ENCODE measurements around the gene LIPG. TPM values are rescaled to one million over a fixed set of nuclear protein-coding genes. Genes with fewer than 3 reads are reported as not detected.
"Not testable (repeated sequence)": the region's sequence is repeated elsewhere in the genome, so short reads cannot be mapped to it uniquely, and the experiment has no call there.

The LIPG gene
- total RNA-seq, 4 donors from 2014 or later: 8.0 TPM; not detected in 3

DNA sequence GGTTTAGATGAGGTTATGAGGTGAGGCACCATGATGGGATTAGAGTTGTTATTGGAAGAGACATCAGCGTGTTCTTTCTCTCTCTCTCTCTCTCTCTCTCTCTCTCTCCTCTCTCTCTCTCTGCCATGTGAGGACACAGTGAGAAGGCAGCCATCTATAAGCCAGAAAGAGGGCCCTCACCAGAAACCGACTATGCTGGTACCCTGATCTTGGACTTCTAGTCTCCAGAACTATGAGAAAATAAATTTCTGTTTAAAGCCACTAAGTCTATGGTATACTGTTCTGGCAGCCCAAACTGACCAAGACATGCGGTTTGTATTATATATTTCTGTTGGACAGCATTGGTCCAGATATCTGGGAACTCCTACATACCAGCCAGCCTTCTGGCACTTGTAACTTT, 3.5 kb upstream of the LIPG start:
- intact Hi-C loops (cut with DNase I; ENCODE audit: low total_unique reads): no loop called here

DNA sequence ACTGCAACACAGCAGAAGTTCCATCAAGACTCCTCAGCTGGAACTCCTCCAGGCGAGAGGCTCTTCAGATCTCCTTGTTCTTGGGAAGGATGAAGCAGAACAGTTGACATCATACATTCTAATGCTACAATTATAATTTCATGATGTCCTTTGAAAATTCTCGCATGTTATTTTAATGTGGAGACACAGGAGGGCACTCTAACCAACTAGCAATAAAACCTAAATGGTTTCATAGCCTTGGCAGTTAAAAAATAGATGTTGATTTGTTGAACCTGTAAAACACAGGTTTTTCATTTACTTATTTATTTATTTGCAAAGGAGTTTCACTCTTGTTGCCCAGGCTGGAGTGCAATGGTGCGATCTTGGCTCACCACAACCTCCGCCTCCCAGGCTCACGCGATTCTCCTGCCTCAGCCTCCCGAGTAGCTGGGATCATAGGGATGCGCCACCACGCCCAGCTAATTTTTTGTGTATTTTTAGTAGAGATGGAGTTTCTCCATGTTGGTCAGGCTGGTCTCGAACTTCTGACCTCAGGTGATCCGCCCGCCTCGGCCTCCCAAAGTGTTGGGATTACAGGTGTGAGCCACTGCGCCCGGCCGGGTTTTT, 2.4 kb upstream of the LIPG start:
- H3K27ac ChIP-seq; intact Hi-C loops (cut with DNase I; ENCODE audit: low total_unique reads); H3K9me3 ChIP-seq; DNase-seq; H3K36me3 ChIP-seq; H3K4me3 ChIP-seq; H3K27me3 ChIP-seq: not testable (repeated sequence)
- H3K4me1 ChIP-seq: peaks cover 0 to 16% of the 10 kb centered on the region in 2 donors
- TF ChIP-seq, protein P1, sequence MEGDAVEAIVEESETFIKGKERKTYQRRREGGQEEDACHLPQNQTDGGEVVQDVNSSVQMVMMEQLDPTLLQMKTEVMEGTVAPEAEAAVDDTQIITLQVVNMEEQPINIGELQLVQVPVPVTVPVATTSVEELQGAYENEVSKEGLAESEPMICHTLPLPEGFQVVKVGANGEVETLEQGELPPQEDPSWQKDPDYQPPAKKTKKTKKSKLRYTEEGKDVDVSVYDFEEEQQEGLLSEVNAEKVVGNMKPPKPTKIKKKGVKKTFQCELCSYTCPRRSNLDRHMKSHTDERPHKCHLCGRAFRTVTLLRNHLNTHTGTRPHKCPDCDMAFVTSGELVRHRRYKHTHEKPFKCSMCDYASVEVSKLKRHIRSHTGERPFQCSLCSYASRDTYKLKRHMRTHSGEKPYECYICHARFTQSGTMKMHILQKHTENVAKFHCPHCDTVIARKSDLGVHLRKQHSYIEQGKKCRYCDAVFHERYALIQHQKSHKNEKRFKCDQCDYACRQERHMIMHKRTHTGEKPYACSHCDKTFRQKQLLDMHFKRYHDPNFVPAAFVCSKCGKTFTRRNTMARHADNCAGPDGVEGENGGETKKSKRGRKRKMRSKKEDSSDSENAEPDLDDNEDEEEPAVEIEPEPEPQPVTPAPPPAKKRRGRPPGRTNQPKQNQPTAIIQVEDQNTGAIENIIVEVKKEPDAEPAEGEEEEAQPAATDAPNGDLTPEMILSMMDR (IDR thresholded peaks at IDR 0.05): peak in 3 of 4 experiments; percentile 25 to 55 (median 36)

More for the DNA sequence above, 3.5 kb upstream of the LIPG start:
- DNase-seq: no peak
- Histone ChIP-seq H3K36me3 (no peaks in the 10 kb centered on the region), H3K9me3 (no peaks in the 10 kb centered on the region), H3K4me1 (peaks cover 0 to 16% of the 10 kb centered on the region in 2 donors), H3K27me3 (peaks cover 0 to 7% of the 10 kb centered on the region in 2 donors), H3K27ac (no peak overlapping the region), H3K4me3 (no peak overlapping the region)
- no peak for TF ChIP-seq POLR2A (IDR thresholded peaks at IDR 0.05)
- TF ChIP-seq, protein P1 (IDR thresholded peaks at IDR 0.05): no peak

DNA sequence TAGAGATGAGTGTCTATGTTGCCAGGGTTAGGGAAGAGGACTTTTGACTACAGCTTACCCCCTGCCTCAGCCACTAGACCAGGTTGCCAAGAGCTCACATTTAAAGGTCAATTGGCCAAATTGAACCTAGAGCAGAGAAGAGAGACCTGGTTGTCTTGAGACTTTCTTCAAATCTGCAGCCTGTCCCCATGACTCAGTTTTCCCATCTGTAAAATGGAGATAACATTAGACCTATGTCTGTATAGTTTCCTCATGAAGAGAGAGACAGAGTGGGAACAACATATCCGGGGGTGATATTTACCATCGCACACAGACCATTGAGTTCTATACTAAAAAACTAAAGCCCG, 1.6 kb upstream of the LIPG start:
- DNase-seq: no peak
- H3K9me3 ChIP-seq: no peaks in the 10 kb centered on the region
- no peaks in the 10 kb centered on the region for H3K36me3 ChIP-seq
- peaks cover 0 to 7% of the 10 kb centered on the region in 2 donors for H3K27me3 ChIP-seq
- intact Hi-C loops (cut with DNase I; ENCODE audit: low total_unique reads): no loop called here
- H3K4me1 ChIP-seq: peaks cover 0 to 16% of the 10 kb centered on the region in 2 donors
- no peak overlapping the region for H3K4me3 ChIP-seq
- H3K27ac ChIP-seq: no peak overlapping the region
- TF ChIP-seq POLR2A (IDR thresholded peaks at IDR 0.05): no peak
- TF ChIP-seq, protein P1 (IDR thresholded peaks at IDR 0.05): no peak

DNA sequence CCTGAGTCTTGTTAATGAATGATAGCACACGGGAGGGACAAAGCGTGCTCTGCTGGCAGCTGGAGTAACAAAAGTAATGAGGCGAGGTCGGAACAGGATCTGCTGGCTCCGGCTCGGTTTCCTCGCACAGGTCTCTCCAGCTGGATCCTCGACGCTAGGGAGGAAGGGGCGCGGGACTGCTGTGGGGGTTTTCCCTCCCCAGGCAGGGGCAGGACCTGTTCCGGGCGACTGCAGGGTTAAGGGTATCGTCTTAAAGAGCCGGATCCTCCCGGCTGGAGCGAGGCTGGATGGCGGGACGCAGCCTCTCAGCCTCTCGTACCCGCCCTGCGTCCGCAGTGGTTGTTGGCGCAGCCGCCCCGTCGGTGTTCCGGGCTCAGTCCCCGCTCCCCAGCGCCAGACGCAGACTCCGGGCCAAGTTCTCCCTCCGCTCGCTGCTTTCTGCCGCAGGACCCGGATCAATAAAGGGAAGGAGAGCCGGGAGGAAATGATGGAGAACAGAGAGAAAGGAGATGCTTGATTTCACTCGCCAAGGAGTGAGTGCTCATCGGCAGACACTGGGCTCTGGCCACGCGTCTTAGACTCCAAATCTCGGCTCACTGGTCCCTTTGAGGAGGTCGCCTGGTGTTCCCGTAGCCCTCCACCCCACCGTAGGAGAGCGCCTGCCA, 1.1 kb upstream of the LIPG start:
- no peak for TF ChIP-seq POLR2A (IDR thresholded peaks at IDR 0.05)
- TF ChIP-seq, protein P1 (IDR thresholded peaks at IDR 0.05): no peak
- Histone ChIP-seq H3K4me1 (peaks cover 0 to 16% of the 10 kb centered on the region in 2 donors), H3K27me3 (peaks cover 0 to 7% of the 10 kb centered on the region in 2 donors), H3K36me3 (no peaks in the 10 kb centered on the region), H3K27ac (no peak overlapping the region), H3K9me3 (no peaks in the 10 kb centered on the region), H3K4me3 (peak overlapping the region; percentile 0 to 3)
- intact Hi-C loops (cut with DNase I; ENCODE audit: low total_unique reads): no loop called here
- DNase-seq: no peak

DNA sequence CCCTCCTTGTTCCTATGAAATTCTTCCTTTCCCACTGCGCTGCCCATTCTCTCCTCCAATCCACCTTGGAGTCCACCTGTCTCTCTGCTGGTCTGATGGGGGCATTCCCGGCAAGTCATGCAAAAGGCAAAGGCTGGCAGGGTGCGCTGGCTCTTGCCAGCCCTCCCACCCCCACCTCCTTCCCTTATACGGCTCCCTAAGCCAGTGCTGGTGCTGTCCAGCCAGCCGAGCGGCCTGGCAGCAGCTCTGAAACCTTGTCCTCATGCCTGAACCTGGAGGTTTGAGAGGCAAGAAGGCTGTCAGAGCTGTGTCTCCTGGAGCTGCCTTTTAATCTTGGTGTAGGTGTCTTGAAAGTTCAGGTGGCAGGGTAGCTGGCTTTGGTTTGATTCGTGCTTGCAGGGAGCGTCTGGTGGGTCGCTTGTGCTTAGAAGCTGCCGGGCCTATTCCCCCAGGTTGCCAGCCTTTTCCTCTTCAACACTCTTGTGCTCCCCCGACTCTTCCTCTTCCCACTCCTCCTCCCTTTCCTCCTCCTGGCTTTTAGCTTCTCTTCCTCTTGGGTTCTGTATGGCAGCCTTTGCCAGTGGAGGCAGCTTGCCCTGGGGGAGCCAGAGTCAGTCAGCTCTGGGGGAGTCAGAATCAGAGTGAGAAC, 748 bp downstream of the LIPG start:
- H3K4me3 ChIP-seq: no peak overlapping the region
- no peak for DNase-seq
- no peak for TF ChIP-seq POLR2A (IDR thresholded peaks at IDR 0.05)
- TF ChIP-seq, protein P1 (IDR thresholded peaks at IDR 0.05): no peak
- H3K36me3 ChIP-seq: no peaks in the 10 kb centered on the region
- H3K9me3 ChIP-seq: no peaks in the 10 kb centered on the region
- H3K27ac ChIP-seq: no peak overlapping the region
- H3K27me3 ChIP-seq: peaks cover 0 to 7% of the 10 kb centered on the region in 2 donors
- H3K4me1 ChIP-seq: peaks cover 0 to 16% of the 10 kb centered on the region in 2 donors
- intact Hi-C loops (cut with DNase I; ENCODE audit: low total_unique reads): no loop called here
